GM20431 (cell line): ENCODE results near the gene GUCA2A.

Source experiments
- in situ Hi-C: fragments of 300-500 bp; cut with MseI, MboI; formaldehyde crosslinking; loops from one replicate; pipeline ENCODE4 v1.15.0; 2020; ENCODE audit warnings: low sequenced_read_pairs; ENCODE audit not compliant: unreplicated experiment

Gene GUCA2A

DNA sequence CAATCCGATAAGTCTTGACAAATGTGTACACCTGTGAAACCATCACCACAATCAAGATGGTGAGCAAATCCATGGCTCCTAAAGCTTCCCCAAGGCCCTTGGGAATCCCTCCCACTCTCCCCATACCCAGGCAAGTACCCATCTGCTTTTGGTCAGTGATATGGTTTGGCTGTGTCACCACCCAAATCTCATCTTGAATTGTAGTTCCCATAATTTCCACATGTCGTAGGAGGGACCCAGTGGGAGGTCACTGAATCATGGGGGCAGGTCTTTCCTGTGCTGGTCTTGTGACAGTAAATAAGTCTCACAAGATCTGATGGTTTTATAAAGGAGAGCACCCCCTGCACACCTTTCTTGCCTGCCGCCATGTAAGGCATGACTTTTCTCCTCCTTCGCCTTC, 26.0 kb downstream of the GUCA2A start:
- in situ Hi-C loops = loop anchor here (25.0 kb wide), 1 partner anchor 576 kb away; no protein-coding TSS in a partner anchor

DNA sequence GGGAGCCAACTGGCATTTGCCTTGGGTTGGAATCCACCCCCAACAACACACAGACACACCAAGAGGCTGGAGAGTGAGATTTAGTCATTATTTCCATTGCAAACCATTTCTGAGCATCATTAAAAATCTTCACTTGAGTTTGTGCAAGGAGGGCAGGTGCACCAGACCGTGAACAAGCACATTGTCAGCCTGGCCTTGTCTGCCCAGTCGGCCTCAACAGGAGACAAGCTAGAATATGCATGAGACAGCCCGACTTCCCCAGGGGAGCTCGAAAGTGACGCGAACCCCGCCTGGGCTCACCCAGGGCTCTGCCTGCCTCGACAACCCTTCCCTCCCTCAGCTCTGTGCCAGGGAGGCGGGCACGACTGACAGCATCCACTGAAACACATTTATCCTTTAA, 26.8 kb downstream of the GUCA2A start:
- in situ Hi-C loops = loop anchor here (25.0 kb wide), 1 partner anchor 575 kb away; no protein-coding TSS in a partner anchor

DNA sequence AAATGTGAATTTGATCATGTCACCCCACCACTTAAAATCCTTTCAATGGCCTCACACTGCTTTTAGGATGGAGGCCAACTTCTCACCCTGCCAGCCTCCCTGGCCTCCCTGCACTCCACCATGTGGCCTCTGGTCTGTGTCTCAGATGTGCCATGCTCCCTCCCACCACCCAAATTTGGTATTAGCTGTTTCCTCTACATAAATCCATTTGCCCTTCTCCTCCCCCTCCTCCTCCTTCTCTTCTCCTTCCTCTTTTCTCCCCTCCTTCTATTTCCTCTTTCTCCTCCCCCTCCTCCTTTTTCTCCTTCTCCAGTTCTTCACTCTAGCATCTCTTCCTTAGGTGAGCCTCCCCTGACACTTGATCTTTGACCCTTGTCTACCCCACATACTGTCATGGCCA, 28.1 kb downstream of the GUCA2A start:
- in situ Hi-C loops = loop anchor here (25.0 kb wide), 1 partner anchor 574 kb away; no protein-coding TSS in a partner anchor

DNA sequence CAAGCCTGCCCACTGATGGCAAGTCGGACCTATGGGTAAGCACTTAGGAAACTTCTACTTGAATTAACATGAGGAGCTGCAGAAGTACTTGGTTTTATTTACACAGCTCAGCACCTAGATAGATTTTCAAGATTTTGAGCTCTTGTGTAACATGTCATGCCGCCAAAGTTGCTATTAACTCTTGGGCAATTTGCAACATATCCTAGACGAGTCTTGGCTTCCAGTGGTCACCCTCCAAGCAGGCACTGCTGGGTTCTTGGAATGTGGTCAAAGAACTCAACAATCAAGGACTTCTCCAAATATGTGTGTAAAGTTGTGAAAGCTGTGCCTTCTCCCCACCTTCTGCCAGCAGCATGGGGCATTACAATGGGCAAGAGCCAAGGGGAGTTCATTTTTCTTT, 29.1 kb downstream of the GUCA2A start:
- in situ Hi-C loops = loop anchor here (25.0 kb wide), 1 partner anchor 573 kb away; no protein-coding TSS in a partner anchor

DNA sequence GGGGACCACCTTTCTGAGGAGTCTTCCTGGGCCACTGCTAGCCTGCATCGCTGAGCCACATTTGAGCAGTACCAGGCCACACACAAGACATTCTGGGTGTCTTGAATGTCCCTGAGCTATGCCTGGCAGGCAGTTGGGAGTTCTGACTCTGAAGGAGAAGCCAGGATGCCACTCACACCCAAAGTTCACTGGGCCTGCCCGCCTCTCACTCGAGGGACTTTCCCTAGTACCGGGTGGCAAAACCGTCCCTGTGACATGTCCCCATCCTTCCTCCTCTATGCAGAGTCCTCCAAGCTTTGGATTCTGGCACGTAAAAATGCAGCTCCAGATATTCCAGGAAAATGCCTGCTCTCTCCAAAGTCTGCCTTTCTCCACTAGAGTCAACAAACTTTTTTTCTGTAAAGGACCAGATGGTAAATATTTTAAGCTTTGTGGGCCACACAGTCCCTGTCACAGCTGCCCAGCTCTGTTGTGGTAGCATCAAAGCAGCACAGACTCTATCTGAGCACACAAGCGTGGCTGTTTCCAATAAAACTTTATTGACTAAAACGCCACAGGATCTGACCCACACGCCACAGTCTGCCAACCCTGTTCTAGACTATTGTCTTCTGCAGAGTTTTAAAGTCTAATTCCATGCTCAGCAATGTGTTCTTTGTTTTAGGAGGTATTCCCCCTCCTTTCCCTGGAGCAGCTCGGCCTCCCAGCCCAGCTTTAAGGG, 30.6 kb downstream of the GUCA2A start:
- in situ Hi-C loops = loop anchor here (25.0 kb wide), 1 partner anchor 572 kb away; no protein-coding TSS in a partner anchor

DNA sequence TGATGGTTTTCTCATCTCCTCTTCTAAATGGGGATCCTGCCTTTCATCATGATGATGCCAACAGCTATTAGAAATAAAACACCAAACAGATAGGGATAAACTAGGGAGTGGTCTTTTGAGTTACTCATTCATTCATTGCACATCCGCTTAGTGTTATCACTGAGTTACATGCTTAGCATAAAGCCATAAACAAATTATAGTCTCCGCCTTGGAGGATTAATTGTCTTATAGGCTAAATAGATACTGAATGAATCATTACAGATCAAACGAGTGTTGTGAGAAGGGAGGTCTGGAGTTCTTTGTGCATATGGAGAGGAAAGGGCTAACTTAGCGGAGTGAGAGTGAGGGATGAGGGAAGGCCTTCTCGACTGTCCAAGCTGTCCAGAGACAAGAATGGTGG, 31.2 kb downstream of the GUCA2A start:
- in situ Hi-C loops = loop anchor here (25.0 kb wide), 1 partner anchor 571 kb away; no protein-coding TSS in a partner anchor

DNA sequence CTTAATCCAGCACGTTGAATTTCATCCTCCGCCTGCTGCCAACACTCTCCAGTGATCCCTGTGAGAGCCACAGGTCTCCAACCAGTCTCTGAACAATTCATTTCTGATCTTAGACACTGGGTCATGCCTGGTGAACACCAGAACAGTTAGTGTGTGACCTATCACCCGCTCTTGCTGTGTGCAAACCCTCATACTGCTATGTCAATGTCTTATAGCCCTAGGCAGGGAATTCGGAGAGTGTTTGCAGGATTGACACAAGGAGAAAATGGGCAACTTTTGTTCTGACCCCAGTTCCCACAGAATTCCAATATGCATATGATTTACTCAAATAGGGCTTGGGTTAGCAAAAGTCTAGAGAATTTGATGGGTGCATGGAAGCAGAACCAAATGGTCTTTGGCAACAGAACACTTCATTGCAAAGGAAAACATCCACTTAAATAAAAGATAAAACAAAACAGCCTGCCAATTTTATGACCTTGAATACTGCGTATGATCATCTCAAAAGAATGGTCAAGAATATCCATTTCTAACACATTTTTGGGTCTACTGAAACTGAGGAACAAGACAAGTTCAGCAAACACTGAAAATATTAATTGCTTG, 34.4 kb downstream of the GUCA2A start:
- in situ Hi-C loops = loop anchor here (25.0 kb wide), 1 partner anchor 568 kb away; no protein-coding TSS in a partner anchor

DNA sequence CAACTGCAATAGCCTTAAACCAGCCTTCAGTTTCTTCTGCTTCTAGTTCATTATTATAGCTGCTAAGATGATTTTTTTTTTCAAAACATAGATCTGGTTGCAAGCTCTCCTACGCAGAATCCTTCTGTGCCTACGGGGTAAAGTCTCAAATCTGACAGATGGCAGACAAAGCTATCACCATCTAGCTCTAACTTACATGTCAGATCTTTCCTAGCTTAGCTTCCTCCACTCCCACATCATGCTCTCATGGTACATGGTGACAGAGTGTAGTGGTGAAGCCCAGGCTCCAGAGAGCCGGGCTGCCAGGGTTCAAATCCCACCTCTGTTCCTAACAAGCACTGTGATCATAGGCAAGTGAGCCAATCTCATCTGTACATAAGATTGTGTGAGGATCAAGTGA, 35.6 kb downstream of the GUCA2A start:
- in situ Hi-C loops = loop anchor here (25.0 kb wide), 1 partner anchor 567 kb away; no protein-coding TSS in a partner anchor

DNA sequence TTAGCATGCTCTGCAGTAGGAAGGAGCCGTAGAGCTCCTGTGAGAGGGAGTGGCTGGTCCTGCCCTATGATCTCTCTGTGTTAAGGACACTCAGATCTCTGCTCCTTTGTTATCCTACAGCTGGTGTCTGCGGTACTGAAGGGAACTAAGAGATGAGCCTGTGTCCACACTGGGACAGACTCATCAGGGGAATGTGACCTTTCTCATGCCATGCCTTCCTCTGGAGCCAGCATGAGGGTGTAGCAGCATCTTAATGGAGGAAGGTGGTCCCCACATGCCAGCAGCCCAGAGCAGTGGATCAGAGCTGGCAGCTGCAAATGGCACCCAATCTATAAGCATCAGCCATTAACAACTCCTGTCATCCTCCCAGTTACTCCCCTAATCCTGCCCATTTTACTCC, 36.0 kb downstream of the GUCA2A start:
- in situ Hi-C loops = loop anchor here (25.0 kb wide), 1 partner anchor 566 kb away; no protein-coding TSS in a partner anchor

DNA sequence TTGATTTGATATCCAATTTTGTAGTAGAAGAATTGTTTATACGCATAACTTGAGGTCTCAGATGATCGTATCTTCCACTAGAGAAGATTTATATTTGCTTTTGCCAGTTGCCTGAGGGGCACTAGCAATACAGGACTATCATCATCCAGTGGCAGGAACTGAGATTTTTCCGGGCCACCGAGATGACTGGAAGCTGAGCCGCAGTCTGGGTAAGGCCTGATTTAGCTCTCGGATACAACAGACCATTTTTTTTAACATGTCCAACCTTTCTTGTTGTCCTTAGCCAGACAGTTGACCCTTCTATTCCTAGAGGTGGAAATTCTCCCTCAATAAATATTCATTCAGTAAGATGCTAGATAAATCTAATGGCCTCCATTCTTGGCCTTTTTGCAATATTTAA, 36.8 kb downstream of the GUCA2A start:
- in situ Hi-C loops = loop anchor here (25.0 kb wide), 1 partner anchor 565 kb away; no protein-coding TSS in a partner anchor

DNA sequence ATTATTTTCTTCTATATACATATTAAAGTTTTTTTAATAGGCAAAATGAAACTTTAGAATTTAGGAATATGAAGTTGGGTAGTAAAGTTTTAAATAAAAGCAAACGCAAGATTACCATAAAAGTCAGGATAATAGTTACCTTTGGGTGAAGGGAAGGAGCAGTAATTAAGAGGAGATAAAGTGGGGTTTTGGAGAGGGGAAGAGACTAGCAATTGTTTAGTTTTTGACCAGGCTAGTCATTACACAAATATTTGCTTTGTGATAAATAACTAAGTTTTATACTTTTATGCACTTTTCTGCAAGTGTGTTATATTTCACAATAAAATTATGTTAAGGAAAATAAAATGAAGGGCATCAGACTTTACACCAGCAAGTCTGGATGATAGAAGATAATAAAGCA, 39.0 kb downstream of the GUCA2A start:
- in situ Hi-C loops = loop anchor here (25.0 kb wide), 1 partner anchor 563 kb away; no protein-coding TSS in a partner anchor

DNA sequence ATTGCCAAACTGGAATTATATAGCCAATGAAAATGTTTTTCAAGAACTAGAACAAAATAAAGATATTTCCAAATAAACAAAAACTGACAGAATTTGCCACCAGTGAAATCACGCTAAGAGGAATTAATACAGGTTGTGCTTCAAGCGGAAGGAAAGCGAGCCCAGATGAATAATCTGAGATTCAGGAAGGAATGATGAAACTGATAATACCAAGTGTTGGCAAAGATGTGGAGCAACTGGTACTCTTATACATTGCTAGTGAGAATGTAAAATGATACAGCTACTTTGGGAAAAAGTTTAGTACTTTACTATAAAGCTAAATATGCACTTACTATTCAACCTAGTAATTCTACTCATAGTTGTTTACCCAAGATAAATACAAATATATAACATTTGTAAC, 42.1 kb downstream of the GUCA2A start:
- in situ Hi-C loops = no loop called here

DNA sequence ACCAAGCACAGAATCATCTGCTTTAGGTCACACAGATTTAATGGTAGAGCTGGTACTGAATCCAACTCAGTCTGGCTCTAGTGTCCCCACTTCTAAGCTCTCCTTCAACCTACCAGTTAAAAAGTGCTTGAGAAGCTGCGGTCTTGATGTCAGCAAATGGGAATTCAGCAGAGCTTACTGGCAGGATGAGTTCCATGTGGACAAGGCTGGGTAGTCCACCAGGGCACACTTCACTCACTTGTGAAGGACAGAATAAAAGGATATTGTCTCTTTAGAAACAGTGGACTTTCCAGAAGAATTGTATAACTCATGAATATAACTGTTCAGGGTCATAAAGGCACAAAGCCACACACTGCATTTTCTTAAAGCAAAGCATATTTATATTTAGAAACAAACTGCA, 46.4 kb downstream of the GUCA2A start:
- in situ Hi-C loops = no loop called here

DNA sequence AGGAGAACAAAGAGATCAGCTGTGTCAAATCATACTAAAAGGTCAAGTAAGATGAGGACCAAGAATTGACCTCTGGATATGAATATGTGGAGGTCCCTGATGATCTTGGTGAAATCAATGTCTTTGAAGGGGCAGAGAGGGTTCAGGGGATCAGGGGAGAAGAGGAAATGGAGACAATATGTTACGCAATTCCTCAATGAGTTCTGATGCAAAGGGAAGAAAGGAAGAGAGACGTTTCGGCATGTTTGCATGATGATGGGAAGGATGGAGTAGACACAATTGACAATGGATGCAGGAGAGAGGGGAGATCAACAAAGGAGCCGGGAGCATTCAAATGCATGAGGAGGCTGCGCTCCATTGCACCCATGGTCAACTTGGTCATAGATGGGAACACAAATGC, 47.3 kb downstream of the GUCA2A start:
- in situ Hi-C loops = no loop called here

DNA sequence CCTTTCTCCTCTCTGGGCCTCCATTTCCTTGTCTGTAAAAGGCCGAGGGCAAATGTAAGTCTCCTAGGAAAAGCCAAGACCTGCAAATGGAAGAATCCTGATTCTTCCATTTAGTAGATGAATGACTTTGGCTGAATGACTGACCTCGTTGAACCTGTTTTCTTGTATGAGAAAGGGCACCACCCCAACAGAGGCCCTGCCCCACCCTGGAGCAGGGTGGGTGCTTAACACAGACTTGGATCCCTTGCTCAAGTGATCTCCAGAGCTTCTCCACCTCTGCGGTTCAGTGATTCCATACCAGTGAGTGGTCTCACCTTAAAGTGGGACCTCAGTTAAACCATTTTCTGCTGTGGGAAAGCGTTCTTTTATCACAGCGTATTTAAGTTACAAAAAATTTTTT, 50.3 kb downstream of the GUCA2A start:
- in situ Hi-C loops = no loop called here
